GM21576 (cell line): ENCODE results near the gene RNASE7.

Experiments
- ATAC-seq: cut with Tn5 transposase; IDR thresholded peaks from one replicate; pipeline ENCODE4 v1.9.1; 2021; ENCODE audit warnings: mild to moderate bottlenecking, moderate library complexity; ENCODE audit not compliant: unreplicated experiment

RNASE7 gene

DNA sequence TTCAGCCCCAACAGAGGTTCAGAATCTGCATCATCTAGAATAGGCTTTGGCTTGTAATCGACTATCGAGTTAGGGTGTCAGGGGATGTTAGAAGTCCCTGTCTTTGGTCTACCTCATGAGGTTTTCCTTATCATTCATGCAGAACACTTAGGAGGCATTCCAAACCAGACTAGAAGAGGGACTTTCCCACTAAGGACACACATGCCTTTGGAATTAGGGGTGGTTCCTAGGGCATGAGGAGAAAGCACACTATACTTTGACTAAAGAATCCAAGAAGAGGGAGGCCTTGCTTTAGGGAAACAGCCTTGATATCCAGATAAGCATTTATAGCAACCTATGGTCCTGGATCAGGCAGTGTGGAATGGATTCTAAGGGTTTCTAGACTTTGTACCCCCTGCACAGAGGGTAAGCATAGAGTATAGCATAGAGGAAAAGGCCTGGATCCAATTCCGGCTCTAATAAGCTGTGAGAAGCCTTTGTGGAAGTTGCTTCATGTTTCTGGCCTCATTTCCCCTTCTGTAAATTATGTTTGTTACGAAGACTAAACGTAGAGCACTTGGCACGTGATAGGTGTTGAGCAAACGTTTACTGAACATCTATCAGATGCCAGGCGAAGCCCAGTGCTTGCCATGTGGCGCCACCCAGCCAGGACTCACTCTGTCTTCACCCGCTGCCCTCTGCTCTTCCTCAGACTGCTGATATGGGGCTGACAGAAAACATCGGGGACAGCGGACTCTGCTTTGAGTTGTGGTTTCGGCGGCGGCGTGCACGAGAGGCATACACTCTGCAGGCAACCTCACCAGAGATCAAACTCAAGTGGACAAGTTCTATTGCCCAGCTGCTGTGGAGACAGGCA is 43.1 kb downstream of the RNASE7 start:
- ATAC-seq = no peak

DNA sequence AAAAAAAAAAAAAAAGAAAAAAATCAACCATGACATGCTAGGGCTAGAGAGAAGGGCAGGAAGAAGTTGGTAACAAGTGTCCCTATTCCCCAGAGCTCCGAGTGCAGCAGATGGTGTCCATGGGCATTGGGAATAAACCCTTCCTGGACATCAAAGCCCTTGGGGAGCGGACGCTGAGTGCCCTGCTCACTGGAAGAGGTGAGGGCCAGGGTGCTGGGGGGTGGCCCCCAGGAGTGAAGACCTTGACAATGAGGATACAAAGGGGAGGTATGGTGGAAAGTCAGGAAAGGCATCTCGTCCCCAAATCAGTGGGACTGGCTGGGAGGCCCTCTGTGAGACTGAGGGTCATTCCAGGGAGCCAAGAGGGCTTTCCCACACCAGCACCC is 44.7 kb downstream of the RNASE7 start:
- ATAC-seq = no peak

DNA sequence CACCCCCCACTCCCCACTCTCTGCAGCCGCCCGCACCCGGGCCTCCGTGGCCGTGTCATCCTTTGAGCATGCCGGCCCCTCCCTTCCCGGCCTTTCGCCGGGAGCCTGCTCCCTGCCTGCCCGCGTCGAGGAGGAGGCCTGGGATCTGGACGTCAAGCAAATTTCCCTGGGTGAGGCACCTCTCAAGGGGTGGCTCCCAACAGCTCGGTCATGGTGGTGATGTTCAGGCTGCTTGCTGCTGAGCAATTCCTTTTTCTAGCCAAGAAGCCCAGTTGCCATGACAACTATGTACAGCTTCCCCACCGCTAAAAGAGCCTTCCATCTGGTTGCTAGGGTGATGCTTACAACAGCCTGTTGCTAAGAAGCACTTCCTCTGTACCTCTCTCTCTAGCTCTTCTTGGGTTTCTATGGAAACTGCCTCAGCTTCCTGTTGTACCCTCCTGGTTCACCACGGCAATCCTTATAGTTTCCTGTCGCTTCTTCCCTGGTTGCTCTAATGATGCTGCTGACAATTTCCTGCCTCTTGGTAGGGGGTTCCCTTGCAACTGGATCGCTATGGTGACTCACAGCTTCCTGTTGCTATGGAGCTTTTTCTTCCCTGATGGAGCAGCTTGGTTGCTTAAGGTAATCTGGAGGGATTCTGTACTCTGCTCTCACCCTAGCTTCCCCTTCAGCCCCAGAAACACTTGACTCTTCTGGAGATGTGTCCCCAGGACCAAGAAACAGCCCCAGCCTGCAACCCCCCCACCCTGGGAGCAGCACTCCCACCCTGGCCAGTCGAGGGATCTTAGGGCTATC is 45.3 kb downstream of the RNASE7 start:
- ATAC-seq = no peak

DNA sequence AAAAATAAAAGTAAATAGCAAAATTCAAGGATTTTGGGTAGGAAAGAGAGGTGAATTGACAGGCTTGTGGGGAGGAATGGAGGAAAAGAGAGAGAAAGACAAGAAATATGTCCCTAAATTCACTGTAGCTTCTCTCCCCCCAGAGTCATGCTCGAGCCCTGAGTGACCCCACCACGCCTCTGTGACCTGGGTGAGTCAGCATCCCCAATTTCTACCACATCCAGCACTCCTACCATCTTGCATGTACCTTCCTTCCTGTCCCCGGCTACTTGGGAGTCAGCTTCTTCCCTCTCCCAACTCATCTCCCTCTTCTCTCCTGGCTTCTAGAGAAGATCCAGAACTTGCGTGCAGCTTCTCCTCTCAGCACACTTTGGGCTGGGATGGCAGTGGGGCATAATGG is 46.5 kb downstream of the RNASE7 start:
- ATAC-seq = no peak

DNA sequence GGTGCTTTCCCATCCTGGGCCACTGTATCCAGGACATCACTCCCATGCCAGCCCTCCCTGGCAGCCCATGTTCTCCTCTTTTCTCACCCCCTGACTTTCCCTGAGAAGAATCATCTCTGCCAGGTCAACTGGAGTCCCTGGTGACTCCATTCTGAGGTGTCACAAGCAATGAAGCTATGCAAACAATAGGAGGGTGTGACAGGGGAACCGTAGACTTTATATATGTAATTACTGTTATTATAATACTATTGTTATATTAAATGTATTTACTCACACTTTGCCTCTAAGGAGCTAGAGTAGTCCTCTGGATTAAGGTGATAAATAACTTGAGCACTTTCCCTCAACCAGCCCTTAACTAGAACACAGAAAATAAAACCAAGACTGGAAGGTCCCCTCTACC is 47.1 kb downstream of the RNASE7 start:
- ATAC-seq = no peak

DNA sequence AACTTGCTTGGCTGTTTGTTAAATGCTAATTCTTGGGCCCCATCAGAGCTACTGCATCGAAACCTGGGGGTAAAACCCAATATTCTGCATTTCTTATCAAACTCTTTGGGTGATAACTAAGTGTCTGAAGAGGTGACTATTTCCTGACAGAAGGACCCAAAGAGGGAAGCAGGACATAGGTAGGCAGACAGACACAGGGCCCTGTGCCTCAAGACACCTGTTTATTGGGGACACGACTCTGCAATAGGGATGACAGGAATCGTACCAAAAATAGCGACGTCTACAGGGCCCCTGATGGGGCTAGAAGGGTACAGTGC is 47.7 kb downstream of the RNASE7 start:
- ATAC-seq = no peak

DNA sequence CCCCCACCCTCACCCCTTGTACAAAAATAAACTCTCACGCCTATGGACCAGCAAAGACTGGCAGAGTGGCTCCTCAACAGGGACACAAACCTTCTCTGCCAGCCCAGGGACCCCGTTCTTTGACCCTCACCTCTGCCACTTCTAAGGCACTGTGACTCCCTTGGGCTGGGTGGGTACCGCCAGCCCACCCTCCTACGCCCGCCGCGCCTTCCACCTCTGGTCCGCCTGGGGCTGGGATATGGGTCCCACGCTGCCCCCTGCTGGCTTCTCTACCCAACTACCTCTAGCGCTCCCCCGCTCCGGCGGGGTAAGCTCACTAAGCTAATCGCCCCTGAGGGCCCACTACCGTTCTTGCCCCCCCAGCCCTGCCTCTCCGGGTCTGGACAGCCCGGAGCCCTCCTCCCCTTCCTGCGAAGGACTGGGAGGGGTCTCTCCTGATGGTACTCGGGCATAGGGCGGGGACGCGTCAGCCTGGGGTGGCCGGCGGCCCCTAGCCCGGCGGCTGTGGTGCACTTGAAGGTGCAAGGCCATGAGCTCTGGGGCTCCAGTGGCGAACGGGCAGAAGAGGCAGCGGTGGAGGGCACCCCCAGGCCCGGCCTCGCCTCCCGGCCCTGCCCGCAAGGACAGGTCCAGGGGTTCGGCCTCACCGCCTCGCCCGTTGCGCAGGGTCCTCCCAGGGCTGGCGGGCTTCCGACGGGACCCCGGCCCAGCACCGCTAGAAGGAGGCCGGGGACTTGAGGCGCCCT is 48.2 kb downstream of the RNASE7 start:
- ATAC-seq = no peak

DNA sequence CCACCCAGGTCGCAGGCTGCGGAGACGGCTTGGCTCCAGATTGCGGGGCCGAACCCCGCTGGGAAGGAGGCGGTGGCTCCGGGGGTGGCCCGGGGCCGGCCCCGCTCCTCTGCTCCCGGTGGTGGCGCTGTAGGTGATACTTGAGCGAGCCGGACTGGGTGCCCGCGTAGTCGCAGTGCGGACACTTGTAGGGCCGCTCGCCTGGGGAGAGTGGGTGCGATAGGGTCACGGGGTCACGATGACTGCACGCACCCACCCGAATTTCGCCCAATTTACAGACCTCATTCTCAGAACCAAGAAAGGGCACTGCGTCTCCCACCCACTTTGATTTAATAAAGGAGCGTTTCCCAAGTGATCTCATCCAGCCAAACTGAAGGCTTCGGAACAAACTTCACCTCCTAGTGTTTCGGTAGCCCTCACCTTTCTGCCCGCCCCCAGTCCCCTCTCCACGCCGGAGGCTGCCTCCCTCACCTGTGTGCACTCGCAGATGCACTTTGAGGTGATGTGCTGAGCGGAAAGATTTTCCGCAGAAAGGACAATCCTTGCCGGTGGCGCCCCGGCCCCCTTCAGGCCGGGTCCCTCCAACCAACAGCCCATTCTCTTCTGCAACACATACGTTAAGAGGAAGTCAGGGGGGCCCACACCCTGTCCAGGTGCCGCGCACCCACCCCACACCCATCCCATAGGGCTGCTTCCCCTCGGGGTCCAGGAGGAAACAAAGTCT is 48.9 kb downstream of the RNASE7 start:
- no peak for ATAC-seq

DNA sequence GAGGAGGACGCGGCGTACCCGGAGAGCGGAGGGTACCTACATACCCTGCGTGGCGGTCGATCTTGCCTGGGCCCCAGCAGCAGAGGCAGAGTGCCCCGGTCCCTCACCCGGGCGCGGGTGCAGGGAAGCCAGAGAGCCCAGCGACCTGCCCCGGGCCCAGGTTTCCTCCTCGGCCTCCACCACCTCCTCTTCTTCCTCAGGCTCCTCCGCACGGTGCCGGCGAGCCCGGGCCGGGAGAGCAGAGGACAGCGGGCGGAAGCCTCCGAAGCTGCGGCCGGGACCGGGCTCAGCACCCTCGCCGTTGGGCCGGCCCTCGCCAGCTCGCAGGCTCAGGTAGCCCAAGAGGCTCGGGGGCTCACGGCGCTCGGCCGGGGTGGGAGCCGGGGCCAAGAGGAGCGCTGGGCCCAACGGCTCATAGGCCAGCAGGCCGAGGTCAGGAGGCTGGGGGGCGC is 49.7 kb downstream of the RNASE7 start:
- no peak for ATAC-seq

DNA sequence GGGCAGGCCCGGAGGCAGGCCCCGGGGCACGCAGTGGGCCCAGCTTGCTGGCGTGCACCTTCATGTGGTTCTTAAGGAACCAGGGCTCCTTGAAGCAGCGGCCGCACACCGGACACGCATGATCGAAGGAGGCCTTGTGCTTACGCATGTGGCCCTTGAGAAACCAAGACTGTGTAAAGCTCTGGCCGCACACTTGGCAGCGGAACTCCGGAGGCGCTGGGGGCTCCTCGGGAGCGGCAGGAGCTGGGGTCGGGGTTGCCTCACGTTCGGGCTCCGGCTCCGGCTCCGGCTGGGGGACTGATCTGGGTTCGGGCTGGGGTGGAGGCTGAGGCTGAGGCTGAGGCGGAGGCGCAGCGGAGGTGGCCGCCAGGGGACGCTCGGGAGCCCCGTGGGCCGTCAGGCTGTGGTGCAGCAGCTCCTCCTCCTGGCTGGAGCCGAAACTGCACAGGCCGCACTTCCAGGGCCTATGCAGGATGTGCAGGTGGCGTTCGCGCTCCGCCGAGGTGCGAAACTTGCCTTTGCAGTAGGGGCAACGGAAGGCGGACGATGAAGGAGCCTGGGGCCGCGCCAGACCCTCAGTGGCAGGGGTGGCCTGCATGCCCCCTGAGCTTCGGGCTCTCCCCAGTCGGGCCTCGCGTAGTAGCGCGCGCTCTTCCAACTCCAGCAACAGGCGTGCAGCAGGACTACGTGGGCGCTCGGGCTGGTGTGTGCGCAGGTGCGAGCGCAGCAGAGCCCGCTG is 50.3 kb downstream of the RNASE7 start:
- ATAC-seq = peak; percentile 74

DNA sequence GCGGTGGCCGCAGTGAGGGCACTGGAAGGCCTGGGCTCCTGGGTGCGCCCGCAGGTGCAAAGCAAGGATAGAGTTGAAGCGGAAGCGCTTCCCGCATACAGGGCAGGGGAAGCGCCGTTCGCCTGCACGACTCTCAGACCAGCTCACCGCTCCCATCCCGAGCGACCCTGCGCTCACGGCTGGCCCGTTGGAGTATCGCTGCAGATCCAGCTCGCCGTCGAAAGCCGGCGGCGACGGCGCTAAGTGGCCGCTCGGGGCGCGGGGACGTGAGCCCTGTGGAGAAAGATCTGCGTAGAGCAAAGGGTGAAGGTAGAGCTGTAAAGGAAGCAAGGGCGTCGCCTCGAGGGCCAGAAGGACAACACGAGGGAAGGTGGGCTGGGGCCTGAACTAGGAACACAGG is 50.9 kb downstream of the RNASE7 start:
- no peak for ATAC-seq
